Mononuclear cell (primary cell): ENCODE data around the gene RPL6. TPM values are rescaled to one million over a fixed set of nuclear protein-coding genes. Genes with fewer than 3 reads are reported as not detected.
A peak's percentile ranks its signal among the peaks of the same experiment; 100 is the strongest.
"Not testable (repeated sequence)": the region's sequence is repeated elsewhere in the genome, so short reads cannot be mapped to it uniquely, and the experiment has no call there.

Experiments
- H3K27me3 ChIP-seq: 2 replicates; pipeline ENCODE4 v1.6.0; 2011; ENCODE audit warnings: low read length, control low read depth; ENCODE audit not compliant: insufficient read depth
- H3K4me1 ChIP-seq: 2 replicates; pipeline ENCODE4 v1.5.1; 2011; ENCODE audit warnings: mild to moderate bottlenecking, low read length, control low read depth; ENCODE audit not compliant: insufficient read depth
- H3K4me3 ChIP-seq: 2 replicates; pipeline ENCODE4 v1.5.1; 2011; ENCODE audit warnings: mild to moderate bottlenecking, low read length, moderate library complexity
- H3K9me3 ChIP-seq: 2 replicates; pipeline ENCODE4 v1.5.1; 2011; ENCODE audit warnings: low read depth, mild to moderate bottlenecking, control low read depth, low read length
- total RNA-seq: library from RNA; depleted of rRNA; stranded (reverse); fragments of >200 nt; gene quantifications from one replicate; pipeline ENCODE4 v1.2.3, GENCODE V29; 2012

RPL6 gene
- total RNA-seq, 1 donor, result 1,812 TPM

GRCh38 chr12:112406519-112407488, 2.6 kb downstream of the RPL6 start:
- Histone ChIP-seq H3K27me3 (no peaks in the 10 kb centered on the region), H3K9me3 (no peaks in the 10 kb centered on the region), H3K4me3 (no peak overlapping the region), H3K4me1 (peaks cover 15% of the 10 kb centered on the region)

- Histone ChIP-seq H3K4me3 (no peak overlapping the region), H3K9me3 (no peaks in the 10 kb centered on the region), H3K27me3 (no peaks in the 10 kb centered on the region), H3K4me1 (no peaks in the 10 kb centered on the region)
These were observed 7.4 kb downstream of the RPL6 start for GRCh38 chr12:112401903-112402498.

DNA sequence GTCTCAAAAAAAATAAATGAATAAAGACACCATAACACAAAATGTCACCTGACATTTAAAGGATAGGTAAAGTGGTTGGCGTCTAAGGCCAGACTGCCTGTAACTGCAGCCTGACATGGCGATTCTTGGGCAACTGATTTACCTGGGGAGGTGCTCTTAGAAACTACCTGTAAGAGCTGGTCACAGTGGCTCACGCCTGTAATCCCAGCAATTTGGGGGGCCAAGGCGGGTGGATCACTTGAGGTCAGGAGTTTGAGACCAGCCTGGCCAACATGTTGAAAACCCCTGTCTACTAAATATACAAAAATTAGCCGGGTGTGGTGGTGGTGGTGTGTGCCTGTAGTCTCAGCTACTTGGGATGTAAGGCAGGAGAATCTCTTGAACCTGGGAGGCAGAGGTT, 8.4 kb downstream of the RPL6 start:
- Histone ChIP-seq H3K27me3 (no peaks in the 10 kb centered on the region), H3K4me1 (no peaks in the 10 kb centered on the region), H3K4me3 (no peak overlapping the region), H3K9me3 (no peaks in the 10 kb centered on the region)

DNA sequence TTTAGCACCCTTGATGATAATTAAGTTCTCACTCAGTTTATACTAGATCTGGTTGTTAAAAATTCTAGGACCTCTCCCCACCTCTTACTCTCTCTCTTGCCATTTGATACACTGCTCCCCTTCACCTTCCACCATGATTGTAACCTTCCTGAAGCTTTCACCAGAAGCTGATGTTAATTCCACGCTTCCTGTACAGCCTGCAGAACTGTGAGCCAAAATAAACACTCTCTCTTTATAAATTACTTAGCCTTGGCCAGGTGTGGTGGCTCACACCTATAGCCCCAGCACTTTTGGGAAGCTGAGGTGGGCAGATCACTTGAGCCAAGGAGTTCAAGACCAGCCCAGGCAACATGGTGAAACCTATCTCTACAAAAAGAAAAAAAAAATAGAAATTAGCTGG, 16.1 kb downstream of the RPL6 start:
- no peaks in the 10 kb centered on the region for H3K9me3 ChIP-seq
- no peaks in the 10 kb centered on the region for H3K4me1 ChIP-seq
- H3K4me3 ChIP-seq, result no peak overlapping the region
- H3K27me3 ChIP-seq, result peaks cover 3% of the 10 kb centered on the region

DNA sequence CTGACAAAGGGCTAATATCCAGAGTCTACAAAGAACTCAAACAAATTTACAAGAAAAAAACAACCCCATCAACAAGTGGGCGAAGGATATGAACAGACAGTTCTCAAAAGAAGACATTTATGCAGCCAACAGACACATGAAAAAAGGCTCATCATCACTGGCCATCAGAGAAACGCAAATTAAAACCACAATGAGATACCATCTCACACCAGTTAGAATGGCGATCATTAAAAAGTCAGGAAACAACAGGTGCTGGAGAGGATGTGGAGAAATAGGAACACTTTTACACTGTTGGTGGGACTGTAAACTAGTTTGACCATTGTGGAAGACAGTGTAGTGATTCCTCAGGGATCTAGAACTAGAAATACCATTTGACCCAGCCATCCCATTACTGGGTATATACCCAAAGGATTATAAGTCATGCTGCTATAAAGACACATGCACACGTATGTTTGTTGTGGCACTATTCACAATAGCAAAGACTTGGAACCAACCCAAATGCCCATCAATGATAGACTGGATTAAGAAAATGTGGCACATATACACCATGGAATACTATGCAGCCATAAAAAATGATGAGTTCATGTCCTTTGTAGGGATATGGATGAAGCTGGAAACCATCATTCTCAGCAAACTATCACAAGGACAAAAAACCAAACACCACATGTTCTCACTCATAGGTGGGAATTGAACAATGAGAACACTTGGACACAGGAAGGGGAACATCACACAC, 19.3 kb downstream of the RPL6 start:
- H3K4me1 ChIP-seq, result peaks cover 15% of the 10 kb centered on the region
- not testable (repeated sequence) for H3K4me3 ChIP-seq, H3K27me3 ChIP-seq, H3K9me3 ChIP-seq

- Histone ChIP-seq H3K4me1 (peaks cover 15% of the 10 kb centered on the region), H3K27me3 (peaks cover 4% of the 10 kb centered on the region)
These were observed 20.2 kb downstream of the RPL6 start for GRCh38 chr12:112389228-112389627.

DNA sequence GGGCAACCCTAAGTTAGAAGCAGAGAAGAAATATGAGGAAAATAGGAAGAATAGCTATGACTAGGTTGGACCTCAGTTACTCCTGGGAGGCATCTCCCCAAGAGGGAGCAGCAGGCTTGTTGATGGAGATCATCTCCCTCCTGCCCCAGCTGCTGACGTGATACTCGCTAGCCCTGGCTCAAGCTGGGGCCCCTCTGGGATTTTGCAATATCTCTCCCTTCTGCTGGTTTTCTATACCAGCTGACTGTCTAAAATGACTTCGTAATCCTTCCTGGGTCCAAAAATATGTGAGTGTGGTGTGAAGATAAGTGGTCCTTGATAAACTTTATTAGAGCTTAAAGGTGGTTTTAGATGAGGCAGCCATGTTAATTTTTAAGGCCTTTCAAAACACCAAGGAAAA, 22.7 kb downstream of the RPL6 start:
- peaks cover 4% of the 10 kb centered on the region for H3K27me3 ChIP-seq
- H3K4me1 ChIP-seq, result peaks cover 21% of the 10 kb centered on the region
- no peak overlapping the region for H3K4me3 ChIP-seq
- H3K9me3 ChIP-seq, result no peaks in the 10 kb centered on the region

More at GRCh38 chr12:112389228-112389627, 20.2 kb downstream of the RPL6 start:
- no peak overlapping the region for H3K4me3 ChIP-seq
- no peaks in the 10 kb centered on the region for H3K9me3 ChIP-seq

- no peaks in the 10 kb centered on the region for H3K9me3 ChIP-seq
- peaks cover 37% of the 10 kb centered on the region for H3K4me1 ChIP-seq
- H3K4me3 ChIP-seq, result peak overlapping the region; percentile 83
These were observed 26.5 kb downstream of the RPL6 start for GRCh38 chr12:112382866-112383265.

DNA sequence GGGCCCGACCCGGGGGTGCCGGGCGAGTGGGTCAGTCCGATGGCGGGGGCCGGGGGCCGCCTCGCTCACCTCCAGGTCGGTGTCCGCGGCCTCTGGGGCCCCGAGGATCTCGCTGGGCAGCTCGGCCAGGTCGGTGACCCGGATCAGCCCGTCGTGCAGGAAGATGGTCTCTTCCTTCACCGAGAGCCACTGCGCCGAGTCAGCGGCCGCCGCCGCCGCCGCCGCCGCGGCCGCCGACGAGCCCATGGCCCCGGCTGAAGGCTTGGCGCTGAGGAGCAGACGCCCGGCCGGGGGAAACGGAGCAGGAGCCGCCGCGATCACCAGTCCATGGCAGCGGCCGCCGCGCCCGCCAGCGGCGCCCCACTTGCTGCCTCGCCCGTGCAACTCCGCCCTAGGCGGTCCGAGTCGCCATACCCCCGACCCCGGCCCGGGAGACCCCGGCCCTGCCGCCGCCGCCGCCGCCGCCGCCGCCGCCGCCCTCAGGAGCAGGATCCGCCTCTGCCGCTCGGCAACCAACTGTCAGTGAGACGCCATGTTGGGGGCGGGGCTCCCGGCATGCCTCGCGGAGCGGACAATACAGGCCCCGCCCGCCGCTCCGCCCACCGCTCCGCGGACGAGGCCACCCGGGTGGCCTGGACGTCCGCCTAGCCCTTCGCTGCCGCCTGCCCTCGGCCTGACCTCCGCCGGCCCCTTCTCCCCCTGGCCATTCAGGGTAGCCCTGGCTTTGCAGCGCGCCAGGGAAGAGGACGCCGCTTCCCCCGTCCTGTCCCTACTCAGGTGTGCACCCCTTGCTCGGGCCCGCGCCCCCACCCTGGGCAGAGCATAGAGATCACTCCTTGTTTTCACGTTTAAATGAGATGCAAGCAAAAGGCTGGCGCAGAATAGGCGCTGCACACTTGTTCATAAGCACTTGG, 27.3 kb downstream of the RPL6 start, which contains the start of gene HECTD4:
HECTD4 (minus strand) TSS at position 549 of the 914 bp plus-strand sequence; CDS start at position 246, 303 bp downstream.
- Histone ChIP-seq H3K4me3 (peak within 1 kb of the TSS; percentile 83), H3K27me3 (no peaks in the 10 kb centered on the region), H3K9me3 (no peaks in the 10 kb centered on the region), H3K4me1 (peaks cover 32% of the 10 kb centered on the region)

More at GRCh38 chr12:112382866-112383265, 26.5 kb downstream of the RPL6 start:
- H3K27me3 ChIP-seq, result no peaks in the 10 kb centered on the region

DNA sequence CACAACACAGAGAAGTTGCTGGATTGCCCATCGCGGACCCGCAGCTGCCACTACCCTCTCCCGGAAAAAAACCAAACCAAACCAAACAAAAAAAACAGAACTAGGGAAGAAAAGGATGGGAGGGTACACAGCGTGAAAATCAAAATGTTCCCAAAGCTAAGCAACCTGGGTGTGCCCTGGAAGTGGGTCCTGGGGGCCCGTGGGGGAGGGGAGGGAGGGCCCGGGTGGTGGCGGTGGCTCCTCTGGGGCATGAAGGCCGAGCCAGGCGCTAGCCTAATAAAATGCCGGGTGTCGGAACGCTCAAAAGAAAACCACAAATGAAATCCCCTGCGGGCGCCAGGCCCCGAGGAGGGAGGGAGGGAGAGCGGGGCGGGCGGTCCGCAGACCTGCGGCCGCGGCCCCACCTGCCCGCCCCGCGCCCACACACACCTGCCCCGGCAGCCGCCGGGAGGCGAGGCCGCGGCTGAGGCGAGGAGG, 28.0 kb downstream of the RPL6 start:
- Histone ChIP-seq H3K4me1 (peaks cover 26% of the 10 kb centered on the region), H3K4me3 (peak overlapping the region; percentile 83), H3K27me3 (no peaks in the 10 kb centered on the region), H3K9me3 (no peaks in the 10 kb centered on the region)

DNA sequence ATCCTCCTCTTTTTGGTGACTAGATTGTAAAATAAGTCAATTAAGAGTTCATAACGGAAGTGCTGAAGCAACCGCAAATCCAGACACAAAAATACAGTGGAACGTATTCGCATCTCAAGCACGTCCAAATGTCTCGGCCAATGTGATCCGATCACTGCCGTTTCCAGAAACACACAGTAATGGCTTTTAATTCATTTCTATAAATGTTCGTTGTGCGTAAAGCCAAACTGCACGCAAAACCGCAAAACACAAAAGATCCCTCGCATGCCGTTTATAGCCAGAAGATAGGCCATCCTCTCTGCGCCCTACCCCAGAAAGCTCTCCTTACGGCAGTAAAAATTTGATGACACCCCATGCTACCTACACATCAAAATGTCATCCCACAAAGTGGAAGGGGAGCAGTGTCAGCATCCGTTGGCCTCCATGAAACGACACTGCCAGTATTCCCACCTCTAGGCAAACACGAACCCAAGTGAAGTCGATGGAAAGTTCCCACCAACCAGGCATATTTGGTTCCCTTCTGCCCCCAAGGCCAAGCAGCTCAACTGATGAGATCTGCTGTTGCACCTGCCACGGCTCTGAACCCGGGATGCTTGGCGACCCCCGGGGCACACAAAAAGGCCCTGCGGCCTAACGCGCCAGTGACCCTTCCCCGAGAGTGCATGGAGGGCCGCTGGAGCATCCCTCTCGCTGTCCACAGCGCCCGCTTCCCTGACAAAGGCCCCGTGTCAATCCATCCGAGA, 28.6 kb downstream of the RPL6 start:
- Histone ChIP-seq H3K27me3 (no peaks in the 10 kb centered on the region), H3K9me3 (no peaks in the 10 kb centered on the region), H3K4me3 (peak overlapping the region; percentile 83), H3K4me1 (peaks cover 22% of the 10 kb centered on the region)

DNA sequence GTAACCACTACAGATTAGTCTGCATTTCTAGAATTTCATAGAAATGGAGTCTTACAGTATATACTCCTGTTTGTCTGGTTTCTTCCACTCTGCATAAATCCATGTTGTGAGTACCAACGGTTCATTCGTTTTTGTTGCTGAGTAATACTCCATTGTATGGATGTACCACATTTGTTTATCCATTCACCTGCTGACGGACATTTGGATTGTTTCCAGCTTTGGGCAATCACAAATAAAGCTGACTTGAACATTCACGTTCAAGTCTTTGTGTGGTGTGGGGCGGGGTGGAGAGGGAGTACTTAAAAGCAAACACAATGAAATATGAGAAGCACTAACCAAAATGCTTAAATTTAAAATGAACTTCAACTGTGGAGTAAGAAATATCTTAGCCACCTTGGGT, 34.3 kb downstream of the RPL6 start:
- H3K4me3 ChIP-seq, result no peak overlapping the region
- H3K27me3 ChIP-seq, result no peaks in the 10 kb centered on the region
- H3K9me3 ChIP-seq, result no peaks in the 10 kb centered on the region
- peaks cover 1% of the 10 kb centered on the region for H3K4me1 ChIP-seq

GRCh38 chr12:112374166-112374740, 35.2 kb downstream of the RPL6 start:
- Histone ChIP-seq H3K4me3 (no peak overlapping the region), H3K9me3 (no peaks in the 10 kb centered on the region), H3K27me3 (no peaks in the 10 kb centered on the region), H3K4me1 (no peaks in the 10 kb centered on the region)
